ENCODE results near the gene TSPAN5. TPM values are rescaled to one million over a fixed set of nuclear protein-coding genes. Genes with fewer than 3 reads are reported as not detected.

Gene TSPAN5
- polyA plus RNA-seq, 1 of the 3 experiments (the other 2 are of a cell fraction) = 38.6 TPM

GRCh38 chr4:98530572-98530971 is 127.8 kb downstream of the TSPAN5 start (continued):
- TF ChIP-seq REST (IDR thresholded peaks at IDR 0.05; ENCODE audit: low read depth, low read length) (no peak), RCOR1 (IDR thresholded peaks at IDR 0.05; ENCODE audit: low read length) (no peak), GABPA (IDR thresholded peaks at IDR 0.05; ENCODE audit: low read depth) (no peak), POLR2AphosphoS5 (IDR thresholded peaks at IDR 0.05; ENCODE audit: low read depth, low read length) (no peak), MAX (IDR thresholded peaks at IDR 0.05; ENCODE audit: low read depth) (no peak), SIN3A (IDR thresholded peaks at IDR 0.05; ENCODE audit: borderline replicate concordance, low read depth, low read length) (no peak), FOXJ3 (CRISPR knock-in tag; IDR thresholded peaks at IDR 0.05) (no peak), RFX5 (IDR thresholded peaks at IDR 0.05; ENCODE audit: low read length) (no peak), MEF2A (IDR thresholded peaks at IDR 0.05; ENCODE audit: borderline replicate concordance, low read depth) (no peak)

- Histone ChIP-seq H3K9me2 (no peaks in the 10 kb centered on the region), H3K27ac (ENCODE audit: low read depth in 2 of 2, low read length in 1 of 2) (no peak overlapping the region), H3K9me3 (no peaks in the 10 kb centered on the region), H3K4me2 (no peak overlapping the region), H3K4me1 (ENCODE audit: control insufficient read depth in 1 of 2, insufficient read depth in 2 of 2, low read depth in 1 of 2, low read length in 1 of 2) (peaks cover 2 to 8% of the 10 kb centered on the region in 2 experiments; a peak in 3 of 4 replicates), H3K36me3 (replicated peaks in 1 of 2; ENCODE audit: control insufficient read depth in 1 of 2, insufficient read depth in 2 of 2, low read length in 1 of 2) (no peaks in the 10 kb centered on the region), H3F3A (replicated peaks; ENCODE audit: insufficient read depth) (peaks cover 2% of the 10 kb centered on the region), H4K20me1 (ENCODE audit: insufficient read depth) (no peaks in the 10 kb centered on the region), H2AFZ (ENCODE audit: low read depth) (no peak overlapping the region), H3K4me3 (ENCODE audit: low read depth in 2 of 2, low read length in 1 of 2) (no peak overlapping the region), H3K27me3 (ENCODE audit: insufficient read depth) (no peaks in the 10 kb centered on the region), H3K9ac (no peak overlapping the region), H3K79me2 (ENCODE audit: insufficient read depth) (peaks cover 76% of the 10 kb centered on the region)
- 95% methylated on average over 2 of the region's 2 CpGs for WGBS (ENCODE audit: low lambda C conversion rate)
- ChIA-PET CTCF (interaction anchor here (0.8 to 3.3 kb wide), 2 partner anchors 14 to 62 kb away, joined by 3 to 13 read pairs; no protein-coding TSS in a partner anchor), POLR2A (interaction anchor here (0.8 kb wide), 1 partner anchor 36 kb away, joined by 5 read pairs; no protein-coding TSS in a partner anchor)
- no peak for DNase-seq
- TF ChIP-seq EZH2phosphoT487 (IDR thresholded peaks at IDR 0.05; ENCODE audit: borderline replicate concordance, low read depth) = no peak
- TF ChIP-seq MAX (IDR thresholded peaks at IDR 0.05; ENCODE audit: low read depth) = no peak
- TF ChIP-seq JUND (IDR thresholded peaks at IDR 0.05) = no peak
- TF ChIP-seq MXI1 (IDR thresholded peaks at IDR 0.05; ENCODE audit: low read depth, low read length) = no peak
- TF ChIP-seq ZBTB33 (IDR thresholded peaks at IDR 0.05; ENCODE audit: borderline replicate concordance, low read depth) = no peak
- no peak for TF ChIP-seq TEAD4 (IDR thresholded peaks at IDR 0.05; ENCODE audit: borderline replicate concordance, insufficient read depth)
- no peak for TF ChIP-seq FOXJ3 (CRISPR knock-in tag; IDR thresholded peaks at IDR 0.05)
- TF ChIP-seq RCOR1 (IDR thresholded peaks at IDR 0.05; ENCODE audit: low read length) = no peak
- TF ChIP-seq USF1 (IDR thresholded peaks at IDR 0.05; ENCODE audit: borderline replicate concordance, low read depth) = no peak
- no peak for TF ChIP-seq CHD2 (IDR thresholded peaks at IDR 0.05; ENCODE audit: low read length, partially characterized antibody)
- TF ChIP-seq NRF1 (IDR thresholded peaks at IDR 0.05; ENCODE audit: low read depth, low read length) = no peak
- TF ChIP-seq NFIC (IDR thresholded peaks at IDR 0.05; ENCODE audit: borderline replicate concordance) = no peak
- TF ChIP-seq CTCF (IDR thresholded peaks at IDR 0.05) = no peak
- TF ChIP-seq FOXM1 (IDR thresholded peaks at IDR 0.05; ENCODE audit: low read depth) = no peak
- TF ChIP-seq TAF1 (IDR thresholded peaks at IDR 0.05; ENCODE audit: borderline replicate concordance, low read depth, low read length) = no peak
- TF ChIP-seq SIN3A (IDR thresholded peaks at IDR 0.05; ENCODE audit: borderline replicate concordance, low read depth, low read length) = no peak
These were observed 128.3 kb downstream of the TSPAN5 start for GRCh38 chr4:98529970-98530569.

Measured in SK-N-SH (cell line).